IMR-90 (cell line): ENCODE results near the gene LGALS9. TPM values are rescaled to one million over a fixed set of nuclear protein-coding genes. Genes with fewer than 3 reads are reported as not detected.

Source experiments
- ATAC-seq: fragments of 200-7000 bp; cut with Tn5 transposase; 2 replicates; pipeline ENCODE4 v1.9.1; 2020; ENCODE audit warnings: low read depth, mild to moderate bottlenecking, moderate library complexity
- BruUV-seq: library from RNA; stranded (reverse); fragments of 400-500 nt; replicated peaks from 2 replicates; lab custom pipeline; 2021; lab: Mats Ljungman, UMichigan
- CTCF ChIA-PET: fragments of 300-600 bp; formaldehyde crosslinking; extraction: SDS; loops from one replicate; lab custom pipeline; 2021; ENCODE audit warnings: antibody characterized with exemption; lab: Yijun Ruan, JAX
- POLR2A ChIA-PET: fragments of 300-600 bp; sonication (Branson Sonifier 250); formaldehyde crosslinking; loops from one replicate; lab custom pipeline; 2022; ENCODE audit warnings: antibody characterized with exemption; ENCODE audit not compliant: unreplicated experiment; lab: Charles Lee
- DNase-seq: peaks from one replicate; pipeline ENCODE4 v3.0.0; 2013
- H2AFZ ChIP-seq: replicated peaks from 2 replicates; pipeline ENCODE3; 2013; ENCODE audit warnings: low read length, mild to moderate bottlenecking; ENCODE audit not compliant: poor library complexity
- H2AK5ac ChIP-seq: 2 replicates; pipeline ENCODE4 v1.6.1; 2013; ENCODE audit warnings: low read depth, low read length, inconsistent platforms
- H2AK9ac ChIP-seq: replicated peaks from 2 replicates; pipeline ENCODE3; 2013; ENCODE audit warnings: mild to moderate bottlenecking, low read depth, low read length, moderate library complexity; ENCODE audit not compliant: poor library complexity
- H2BK120ac ChIP-seq: 2 replicates; pipeline ENCODE4 v1.6.1; 2013; ENCODE audit warnings: low read depth, low read length, inconsistent platforms
- H2BK15ac ChIP-seq: 3 replicates; pipeline ENCODE4 v1.6.1; 2013; ENCODE audit warnings: low read depth, low read length, inconsistent platforms
- H2BK20ac ChIP-seq: 2 replicates; pipeline ENCODE4 v1.6.1; 2013; ENCODE audit warnings: low read depth, mild to moderate bottlenecking, inconsistent platforms, low read length, moderate library complexity
- H2BK5ac ChIP-seq: 2 replicates; pipeline ENCODE4 v1.6.1; 2013; ENCODE audit warnings: mild to moderate bottlenecking, low read depth, low read length, inconsistent platforms; ENCODE audit not compliant: poor library complexity, severe bottlenecking
- H3K14ac ChIP-seq: replicated peaks from 2 replicates; pipeline ENCODE4 v1.6.1; 2013; ENCODE audit warnings: low read depth, low read length, inconsistent platforms
- H3K18ac ChIP-seq: 2 replicates; pipeline ENCODE4 v1.6.1; 2013; ENCODE audit warnings: low read depth, low read length, control low read depth
- H3K23ac ChIP-seq: 2 replicates; pipeline ENCODE4 v1.6.1; 2013; ENCODE audit warnings: low read depth, low read length, inconsistent platforms
- H3K27ac ChIP-seq: 2 replicates; pipeline ENCODE4 v1.5.1; 2013; ENCODE audit warnings: mild to moderate bottlenecking, control low read depth, low read length; ENCODE audit not compliant: insufficient read depth
- H3K27me3 ChIP-seq: 2 replicates; pipeline ENCODE4 v1.6.1; 2013; ENCODE audit warnings: low read length; ENCODE audit not compliant: control insufficient read depth, insufficient read depth
- H3K36me3 ChIP-seq: 2 replicates; pipeline ENCODE4 v1.6.1; 2013; ENCODE audit warnings: low read length, mixed read lengths; ENCODE audit not compliant: control insufficient read depth, insufficient read depth
- H3K4ac ChIP-seq: 2 replicates; pipeline ENCODE4 v1.6.1; 2013; ENCODE audit warnings: low read depth, low read length, inconsistent platforms
- H3K4me1 ChIP-seq: 2 replicates; pipeline ENCODE4 v1.6.1; 2013; ENCODE audit warnings: low read length, mixed read lengths; ENCODE audit not compliant: control insufficient read depth, insufficient read depth
- H3K4me2 ChIP-seq: 2 replicates; pipeline ENCODE4 v1.6.1; 2013; ENCODE audit warnings: low read depth, mild to moderate bottlenecking, control low read depth, low read length, moderate library complexity
- H3K4me3 ChIP-seq: 2 replicates; pipeline ENCODE4 v1.5.1; 2013; ENCODE audit warnings: low read depth, mild to moderate bottlenecking, control low read depth, low read length, moderate library complexity; ENCODE audit not compliant: insufficient read depth
- H3K56ac ChIP-seq: 2 replicates; pipeline ENCODE4 v1.6.1; 2013; ENCODE audit warnings: low read length, inconsistent platforms; ENCODE audit not compliant: insufficient read depth; ENCODE audit errors: extremely low read depth
- H3K79me1 ChIP-seq, 2 experiments: 2 replicates each; pipeline ENCODE4 v1.6.1; 2013; ENCODE audit warnings: low read length in 2 of 2, inconsistent platforms in 1 of 2, low read depth in 1 of 2
- H3K9ac ChIP-seq: 2 replicates; pipeline ENCODE4 v1.6.1; 2013; ENCODE audit warnings: low read depth, low read length, control low read depth
- H3K9me1 ChIP-seq: 2 replicates; pipeline ENCODE4 v1.6.1; 2013; ENCODE audit warnings: low read length, inconsistent platforms; ENCODE audit not compliant: insufficient read depth
- H3K9me3 ChIP-seq: 2 replicates; pipeline ENCODE4 v1.6.1; 2013; ENCODE audit warnings: low read length; ENCODE audit not compliant: control insufficient read depth, insufficient read depth
- H4K20me1 ChIP-seq: 2 replicates; pipeline ENCODE4 v1.6.1; 2013; ENCODE audit warnings: low read length, inconsistent platforms; ENCODE audit not compliant: insufficient read depth
- H4K5ac ChIP-seq: 2 replicates; pipeline ENCODE4 v1.6.1; 2013; ENCODE audit warnings: mild to moderate bottlenecking, low read depth, low read length, control low read depth
- H4K8ac ChIP-seq, 2 experiments: 2 replicates each; pipeline ENCODE4 v1.6.1; 2013; ENCODE audit warnings: low read depth in 2 of 2, low read length in 2 of 2, control low read depth in 1 of 2, inconsistent platforms in 1 of 2
- H4K91ac ChIP-seq: 2 replicates; pipeline ENCODE4 v1.6.1; 2013; ENCODE audit warnings: low read depth, low read length, inconsistent platforms; ENCODE audit not compliant: insufficient read depth
- BHLHE40 ChIP-seq: fragments of 150-350 bp; IDR thresholded peaks from 2 replicates; pipeline ENCODE4 v1.6.1; 2016; ENCODE audit warnings: mild to moderate bottlenecking, low read depth, low read length
- CEBPB ChIP-seq: IDR thresholded peaks from 2 replicates; pipeline ENCODE4 v1.6.1; 2012; ENCODE audit warnings: low read depth, low read length, improper control_type of control experiment
- CHD1 ChIP-seq: IDR thresholded peaks from 2 replicates; pipeline ENCODE4 v1.6.1; 2012; ENCODE audit warnings: low read depth, low read length, improper control_type of control experiment
- CTCF ChIP-seq: conservative IDR thresholded peaks from 2 replicates; pipeline ENCODE4 v1.5.1; 2012; ENCODE audit warnings: mild to moderate bottlenecking, low read depth, low read length, improper control_type of control experiment
- ELK1 ChIP-seq: fragments of 150-350 bp; IDR thresholded peaks from 2 replicates; pipeline ENCODE4 v1.6.1; 2016; ENCODE audit warnings: low read depth, mild to moderate bottlenecking, low read length, moderate library complexity, borderline replicate concordance
- MXI1 ChIP-seq: IDR thresholded peaks from 2 replicates; pipeline ENCODE4 v1.6.1; 2012; ENCODE audit warnings: low read depth, mild to moderate bottlenecking, low read length, moderate library complexity, borderline replicate concordance
- NFE2L2 ChIP-seq: fragments of 150-350 bp; IDR thresholded peaks from 2 replicates; pipeline ENCODE4 v1.6.1; 2016; ENCODE audit warnings: low read depth, mild to moderate bottlenecking, low read length
- RAD21 ChIP-seq: IDR thresholded peaks from 2 replicates; pipeline ENCODE4 v1.6.1; 2012; ENCODE audit warnings: low read length, improper control_type of control experiment
- RFX5 ChIP-seq: IDR thresholded peaks from 2 replicates; pipeline ENCODE4 v1.8.0; 2012; ENCODE audit warnings: low read depth, mild to moderate bottlenecking, low read length, moderate library complexity
- USF2 ChIP-seq: fragments of 150-350 bp; IDR thresholded peaks from 2 replicates; pipeline ENCODE4 v1.6.1; 2017; ENCODE audit warnings: mild to moderate bottlenecking, antibody characterized with exemption, low read length, low read depth
- WGBS, 2 experiments: methylation state at CpG; one replicate each; pipeline versions ENCODE4 v1.1.5 to v1.1.7; 2013; ENCODE audit warnings: missing lambda C conversion rate in 2 of 2; ENCODE audit not compliant: insufficient read length in 1 of 2; ENCODE audit errors: extremely low coverage in 2 of 2; 5-methylcytosine and 5-hydroxymethylcytosine counted together
- dilution Hi-C: fragments of 300-500 bp; cut with HindIII; formaldehyde crosslinking; loops from one replicate; pipeline ENCODE4 v1.14.3; 2018; ENCODE audit warnings: low sequenced_read_pairs; ENCODE audit not compliant: unreplicated experiment
- in situ Hi-C: fragments of 300-500 bp; cut with MboI; formaldehyde crosslinking; loops from 3 replicates; pipeline ENCODE4 v1.14.3; 2019; ENCODE audit warnings: low sequenced_read_pairs, inconsistent platforms, mixed read lengths
- intact Hi-C: fragments of 100-400 bp; cut with micrococcal nuclease; formaldehyde crosslinking; loops from 2 replicates; pipeline ENCODE4 v1.10.0; 2022
- polyA plus RNA-seq, 3 experiments: library from polyadenylated mRNA; depleted of rRNA; stranded (reverse); fragments of >200 nt; gene quantifications; 2 replicates each; pipeline ENCODE4 v1.2.3, GENCODE V29; 2012; ENCODE audit warnings: low replicate concordance in 1 of 3
- total RNA-seq: library from RNA; depleted of rRNA; stranded (reverse); fragments of >200 nt; gene quantifications from 2 replicates; pipeline ENCODE4 v1.2.3, GENCODE V29; 2012

LGALS9 gene
- total and polyA plus RNA-seq, 2 of the 4 experiments (the other 2 are of a cell fraction) = 0.54 to 2.5 TPM

- TF ChIP-seq ELK1 (no peak), CEBPB (no peak), RFX5 (no peak), MXI1 (no peak), RAD21 (no peak)
Observed at GRCh38 chr17:27605409-27605808, 25.6 kb upstream of the LGALS9 start (continued).

GRCh38 chr17:27607521-27608091 lies 23.4 kb upstream of the LGALS9 start:
- WGBS, 2 experiments = 82% methylated on average over 8 of the region's 16 CpGs; no CpG with 5 or more reads in 1 of the 2 experiments
- CTCF ChIA-PET = no interaction called here
- peaks cover 8% of the 10 kb centered on the region; the same call in 1 of the 2 replicates for H3K4me1 ChIP-seq
- no peak overlapping the region for H2AK9ac ChIP-seq
- H3K27ac ChIP-seq = no peak overlapping the region
- H4K8ac ChIP-seq = no peak overlapping the region
- no peak overlapping the region for H3K9ac ChIP-seq
- no TSS peak for BruUV-seq
- peaks cover 4% of the 10 kb centered on the region for H4K20me1 ChIP-seq
- H3K23ac ChIP-seq = no peak overlapping the region
- ATAC-seq (no peak), DNase-seq (no peak)
- dilution Hi-C loops = no loop called here
- no peaks in the 10 kb centered on the region for H3K27me3 ChIP-seq
- intact Hi-C loops = no loop called here
- no peak overlapping the region for H4K5ac ChIP-seq
- H2AK5ac ChIP-seq = no peak overlapping the region
- H2BK20ac ChIP-seq = no peak overlapping the region
- no peak overlapping the region for H3K4me2 ChIP-seq
- no peaks in the 10 kb centered on the region; the same call in 1 of the 2 replicates for H3K9me1 ChIP-seq
- in situ Hi-C loops = no loop called here
- H2BK15ac ChIP-seq = no peak overlapping the region
- no peak overlapping the region for H3K14ac ChIP-seq
- H2AFZ ChIP-seq = no peak overlapping the region
- no peaks in the 10 kb centered on the region; a peak in 2 of 4 replicates for H3K79me1 ChIP-seq
- no peak overlapping the region for H4K91ac ChIP-seq
- no peak overlapping the region for H3K4me3 ChIP-seq
- H3K36me3 ChIP-seq = peaks cover 82% of the 10 kb centered on the region
- no peak overlapping the region for H2BK120ac ChIP-seq
- H2BK5ac ChIP-seq = no peak overlapping the region
- no peak overlapping the region for H3K18ac ChIP-seq
- POLR2A ChIA-PET = no interaction called here
- H3K4ac ChIP-seq = no peak overlapping the region
- H3K9me3 ChIP-seq = no peaks in the 10 kb centered on the region
- no peak overlapping the region for H3K56ac ChIP-seq
- no peak for TF ChIP-seq MXI1
- no peak for TF ChIP-seq CHD1
- TF ChIP-seq RFX5 = no peak
- no peak for TF ChIP-seq CEBPB
- TF ChIP-seq BHLHE40 = no peak
- TF ChIP-seq RAD21 = no peak
- no peak for TF ChIP-seq NFE2L2
- no peak for TF ChIP-seq USF2
- no peak for TF ChIP-seq CTCF
- TF ChIP-seq ELK1 = no peak
